Mesenchymal stem cell (in vitro differentiated cells and primary cell): ENCODE results near the gene RALGPS1.

Experiments used
- DNase-seq: peaks from one replicate; pipeline ENCODE4 v3.0.0-alpha.2; 2013
- H2AFZ ChIP-seq: one replicate; pipeline ENCODE4 v1.6.1; 2013; ENCODE audit warnings: low read depth, mild to moderate bottlenecking, control low read depth, inconsistent platforms, low read length, moderate library complexity
- H2AK5ac ChIP-seq: 2 replicates; pipeline ENCODE4 v1.6.1; 2013; ENCODE audit warnings: low read length, moderate library complexity, mild to moderate bottlenecking, inconsistent platforms; ENCODE audit not compliant: severe bottlenecking
- H2BK120ac ChIP-seq: one replicate; pipeline ENCODE4 v1.6.1; 2013; ENCODE audit warnings: low read depth, mild to moderate bottlenecking, inconsistent platforms, low read length, moderate library complexity
- H2BK12ac ChIP-seq, 2 experiments: one replicate each; pipeline ENCODE4 v1.6.1; 2013; ENCODE audit warnings: inconsistent platforms in 2 of 2, low read length in 2 of 2, mild to moderate bottlenecking in 2 of 2, moderate library complexity in 2 of 2, control low read depth in 1 of 2
- H2BK15ac ChIP-seq: one replicate; pipeline ENCODE4 v1.6.1; 2013; ENCODE audit warnings: mild to moderate bottlenecking, low read depth, inconsistent platforms; ENCODE audit not compliant: poor library complexity, severe bottlenecking
- H2BK5ac ChIP-seq: 2 replicates; pipeline ENCODE4 v1.6.1; 2013; ENCODE audit warnings: low read depth, mild to moderate bottlenecking, low read length, control low read depth, inconsistent platforms; ENCODE audit not compliant: poor library complexity, severe bottlenecking
- H3K14ac ChIP-seq, 2 experiments: one replicate each; pipeline ENCODE4 v1.6.1; 2013; ENCODE audit warnings: inconsistent platforms in 2 of 2, low read length in 2 of 2, control low read depth in 1 of 2, mild to moderate bottlenecking in 1 of 2, moderate library complexity in 1 of 2
- H3K18ac ChIP-seq, 2 experiments: one replicate each; pipeline ENCODE4 v1.6.1; 2013; ENCODE audit warnings: inconsistent platforms in 2 of 2, low read length in 2 of 2, control low read depth in 1 of 2, low read depth in 1 of 2, mild to moderate bottlenecking in 1 of 2
- H3K23ac ChIP-seq, 2 experiments: one replicate each; pipeline ENCODE4 v1.6.1; 2013; ENCODE audit warnings: inconsistent platforms in 2 of 2, low read length in 2 of 2, mild to moderate bottlenecking in 2 of 2, moderate library complexity in 2 of 2, control low read depth in 1 of 2
- H3K27ac ChIP-seq: 2 replicates; pipeline ENCODE4 v1.5.1; 2013; ENCODE audit warnings: mild to moderate bottlenecking, moderate library complexity, low read length, control low read depth, inconsistent platforms; ENCODE audit not compliant: poor library complexity, severe bottlenecking
- H3K27me3 ChIP-seq, 2 experiments: 2 replicates each; pipeline versions ENCODE4 v1.6.1 to v1.7.0; 2013; ENCODE audit warnings: low read length in 2 of 2, mild to moderate bottlenecking in 2 of 2, moderate library complexity in 2 of 2, control low read depth in 1 of 2, inconsistent platforms in 1 of 2; ENCODE audit not compliant: control insufficient read depth in 1 of 2, insufficient read depth in 1 of 2
- H3K36me3 ChIP-seq, 2 experiments: 2 replicates each; pipeline versions ENCODE4 v1.6.1 to v1.7.0; 2013; ENCODE audit warnings: low read length in 2 of 2, control low read depth in 1 of 2, inconsistent platforms in 1 of 2, low read depth in 1 of 2, mild to moderate bottlenecking in 1 of 2; ENCODE audit not compliant: insufficient read depth in 2 of 2, control insufficient read depth in 1 of 2
- H3K4ac ChIP-seq, 2 experiments: one replicate each; pipeline ENCODE4 v1.6.1; 2013; ENCODE audit warnings: inconsistent platforms in 2 of 2, low read length in 2 of 2, mild to moderate bottlenecking in 2 of 2, moderate library complexity in 2 of 2, control low read depth in 1 of 2, low read depth in 1 of 2
- H3K4me1 ChIP-seq: 2 replicates; pipeline ENCODE4 v1.6.1; 2013; ENCODE audit warnings: low read depth, low read length, control low read depth; ENCODE audit not compliant: control insufficient read depth, insufficient read depth
- H3K4me2 ChIP-seq: 2 replicates; pipeline ENCODE4 v1.6.1; 2013; ENCODE audit warnings: low read length, mild to moderate bottlenecking, inconsistent platforms; ENCODE audit not compliant: poor library complexity, severe bottlenecking
- H3K4me3 ChIP-seq, 2 experiments: 2 replicates each; pipeline versions ENCODE4 v1.5.1 to v1.7.0; 2013; ENCODE audit warnings: low read length in 2 of 2, mild to moderate bottlenecking in 2 of 2, control low read depth in 1 of 2, low read depth in 1 of 2; ENCODE audit not compliant: insufficient read depth in 1 of 2
- H3K79me1 ChIP-seq: replicated peaks from 2 replicates; pipeline ENCODE4 v1.6.1; 2013; ENCODE audit warnings: mild to moderate bottlenecking, control low read depth, low read length, inconsistent platforms; ENCODE audit not compliant: poor library complexity, severe bottlenecking
- H3K9ac ChIP-seq: 2 replicates; pipeline ENCODE4 v1.7.0; 2013; ENCODE audit warnings: mild to moderate bottlenecking, low read length, moderate library complexity
- H3K9me3 ChIP-seq: 2 replicates; pipeline ENCODE4 v1.7.0; 2013; ENCODE audit warnings: mild to moderate bottlenecking, low read length; ENCODE audit not compliant: control insufficient read depth
- H4K8ac ChIP-seq: one replicate; pipeline ENCODE4 v1.6.1; 2013; ENCODE audit warnings: inconsistent platforms, mild to moderate bottlenecking, low read length, moderate library complexity
- H4K91ac ChIP-seq: one replicate; pipeline ENCODE4 v1.6.1; 2013; ENCODE audit warnings: mild to moderate bottlenecking, low read length, inconsistent platforms
- WGBS: methylation state at CpG from one replicate; pipeline ENCODE4 v1.1.7; 2013; ENCODE audit warnings: mixed read lengths; 5-methylcytosine and 5-hydroxymethylcytosine counted together

The RALGPS1 gene

GRCh38 chr9:126986506-126986951, 71.9 kb downstream of the RALGPS1 start:
- H2AK5ac ChIP-seq, result no peak overlapping the region
- no peak overlapping the region for H3K27ac ChIP-seq
- WGBS, result 97% methylated on average over 2 of the region's 2 CpGs
- peaks cover 4% of the 10 kb centered on the region for H3K4me1 ChIP-seq
- H3K18ac ChIP-seq, result no peak overlapping the region
- no peak overlapping the region for H3K14ac ChIP-seq
- H2AFZ ChIP-seq, result no peak overlapping the region
- no peak overlapping the region for H4K91ac ChIP-seq
- no peaks in the 10 kb centered on the region for H3K36me3 ChIP-seq
- no peak overlapping the region for H2BK15ac ChIP-seq
- no peak overlapping the region for H2BK120ac ChIP-seq
- DNase-seq, result no peak
- H3K9me3 ChIP-seq, result peaks cover 6% of the 10 kb centered on the region
- peaks cover 11 to 18% of the 10 kb centered on the region in 2 experiments for H3K27me3 ChIP-seq
- H3K4me2 ChIP-seq, result no peak overlapping the region
- no peak overlapping the region for H3K9ac ChIP-seq
- H3K4ac ChIP-seq, result no peak overlapping the region
- H2BK12ac ChIP-seq, result no peak overlapping the region
- H2BK5ac ChIP-seq, result no peak overlapping the region
- peak overlapping the region in 1 of 2 experiments; percentile 7 for H3K4me3 ChIP-seq
- no peak overlapping the region for H3K23ac ChIP-seq
- H4K8ac ChIP-seq, result no peak overlapping the region
- no peaks in the 10 kb centered on the region for H3K79me1 ChIP-seq

GRCh38 chr9:126988857-126989256, 74.3 kb downstream of the RALGPS1 start:
- peaks cover 11 to 18% of the 10 kb centered on the region in 2 experiments for H3K27me3 ChIP-seq
- no peak overlapping the region for H3K23ac ChIP-seq
- no peak overlapping the region for H2AFZ ChIP-seq
- H3K4ac ChIP-seq, result no peak overlapping the region
- DNase-seq, result no peak
- H3K36me3 ChIP-seq, result no peaks in the 10 kb centered on the region
- H2AK5ac ChIP-seq, result no peak overlapping the region
- peaks cover 13% of the 10 kb centered on the region for H3K9me3 ChIP-seq
- H3K18ac ChIP-seq, result no peak overlapping the region
- H4K91ac ChIP-seq, result no peak overlapping the region
- no peak overlapping the region for H3K14ac ChIP-seq
- no peak overlapping the region for H2BK12ac ChIP-seq
- no peak overlapping the region for H2BK120ac ChIP-seq
- 88% methylated on average over 2 of the region's 2 CpGs for WGBS
- H3K4me1 ChIP-seq, result peaks cover 4% of the 10 kb centered on the region
- no peak overlapping the region for H3K4me2 ChIP-seq
- no peak overlapping the region for H4K8ac ChIP-seq
- no peaks in the 10 kb centered on the region for H3K79me1 ChIP-seq
- no peak overlapping the region for H2BK15ac ChIP-seq
- H3K4me3 ChIP-seq, result no peak overlapping the region
- no peak overlapping the region for H3K27ac ChIP-seq
- H3K9ac ChIP-seq, result no peak overlapping the region
- H2BK5ac ChIP-seq, result no peak overlapping the region

- Histone ChIP-seq H3K4me2 (no peak overlapping the region), H2BK12ac (no peak overlapping the region), H3K4me1 (peaks cover 3% of the 10 kb centered on the region), H2BK15ac (no peak overlapping the region), H4K91ac (no peak overlapping the region), H2AK5ac (no peak overlapping the region), H3K23ac (no peak overlapping the region), H3K9me3 (peaks cover 13% of the 10 kb centered on the region), H2AFZ (no peak overlapping the region), H3K27ac (no peak overlapping the region), H3K4ac (no peak overlapping the region), H3K18ac (no peak overlapping the region), H3K79me1 (no peaks in the 10 kb centered on the region), H3K14ac (peak overlapping the region in 1 of 2 experiments; percentile 79), H3K4me3 (peak overlapping the region in 1 of 2 experiments; percentile 24), H3K36me3 (no peaks in the 10 kb centered on the region), H4K8ac (no peak overlapping the region), H3K27me3 (peaks cover 11 to 18% of the 10 kb centered on the region in 2 experiments), H2BK120ac (no peak overlapping the region), H2BK5ac (no peak overlapping the region), H3K9ac (no peak overlapping the region)
- 82% methylated on average over 19 of the region's 19 CpGs for whole genome bisulfite sequencing
- DNase-seq, result no peak
These were observed 75.6 kb downstream of the RALGPS1 start for GRCh38 chr9:126989847-126990842.

GRCh38 chr9:126991183-126991582, 76.6 kb downstream of the RALGPS1 start:
- no peak overlapping the region for H2BK120ac ChIP-seq
- H2BK15ac ChIP-seq, result no peak overlapping the region
- no peak overlapping the region for H4K8ac ChIP-seq
- H3K4me1 ChIP-seq, result peaks cover 3% of the 10 kb centered on the region
- H3K4ac ChIP-seq, result no peak overlapping the region
- H3K14ac ChIP-seq, result no peak overlapping the region
- H3K9me3 ChIP-seq, result peaks cover 13% of the 10 kb centered on the region
- H3K27ac ChIP-seq, result no peak overlapping the region
- no peak overlapping the region for H2BK5ac ChIP-seq
- H2AK5ac ChIP-seq, result no peak overlapping the region
- H3K4me2 ChIP-seq, result no peak overlapping the region
- H3K4me3 ChIP-seq, result no peak overlapping the region
- H2AFZ ChIP-seq, result no peak overlapping the region
- no peak overlapping the region for H4K91ac ChIP-seq
- H3K23ac ChIP-seq, result no peak overlapping the region
- no peak overlapping the region for H2BK12ac ChIP-seq
- DNase-seq, result no peak
- 100% methylated on average over 1 of the region's 2 CpGs for WGBS
- no peak overlapping the region for H3K9ac ChIP-seq
- no peak overlapping the region for H3K18ac ChIP-seq
- H3K79me1 ChIP-seq, result no peaks in the 10 kb centered on the region
- no peaks in the 10 kb centered on the region for H3K36me3 ChIP-seq
- peaks cover 11 to 18% of the 10 kb centered on the region in 2 experiments for H3K27me3 ChIP-seq
